Ovary (tissue), 9 donors: ENCODE data around the gene IRGQ. TPM values are rescaled to one million over a fixed set of nuclear protein-coding genes. Genes with fewer than 3 reads are reported as not detected.
"Not testable (repeated sequence)": the region's sequence is repeated elsewhere in the genome, so short reads cannot be mapped to it uniquely, and the experiment has no call there.

Experiments
- DNase-seq, 5 donors: peaks; one replicate each; pipeline ENCODE4 v3.0.0-alpha.2; 2019 to 2020
- H3K27ac ChIP-seq, 2 donors: fragments of 200-600 bp; one replicate each; pipeline versions ENCODE4 v1.5.1 to v1.8.0; 2019 to 2022
- H3K27me3 ChIP-seq: fragments of 200-600 bp; one replicate; pipeline ENCODE4 v1.8.0; 2022
- H3K36me3 ChIP-seq: fragments of 200-600 bp; sonication (generic); one replicate; pipeline ENCODE4 v1.5.1; 2019
- H3K4me1 ChIP-seq: one replicate; pipeline ENCODE4 v1.8.1; 2013; ENCODE audit warnings: mild to moderate bottlenecking, moderate library complexity; ENCODE audit not compliant: insufficient read depth
- H3K4me3 ChIP-seq: fragments of 200-600 bp; sonication (generic); one replicate; pipeline ENCODE4 v1.5.1; 2017
- H3K9me3 ChIP-seq, 2 donors: fragments of 200-600 bp in 1 of 2; sonication (generic) in 1 of 2; one replicate each; pipeline versions ENCODE4 v1.5.1 to v1.8.1; 2013 to 2019; ENCODE audit warnings: mild to moderate bottlenecking in 1 of 2, moderate library complexity in 1 of 2
- EP300 ChIP-seq: sonication (generic); formaldehyde crosslinking; IDR thresholded peaks from one replicate; pipeline ENCODE4 v1.6.1; 2017; ENCODE audit warnings: antibody characterized with exemption
- POLR2A ChIP-seq: fragments of 450-650 bp; IDR thresholded peaks from one replicate; pipeline ENCODE4 v1.6.1; 2017; ENCODE audit warnings: antibody characterized with exemption, mild to moderate bottlenecking, moderate library complexity
- WGBS, 3 donors: extraction: QIAGEN DNeasy Blood & Tissue Kit in 1 of 3; methylation state at CpG; one replicate each; pipeline versions ENCODE4 v1.1.5 to v1.1.7; 2013 to 2017; 5-methylcytosine and 5-hydroxymethylcytosine counted together
- intact Hi-C, 4 donors: fragments of 100-400 bp; cut with DNase I; formaldehyde crosslinking; loops; one replicate each; pipeline versions ENCODE4 v1.11.0 to v1.15.1; 2022 to 2023
- polyA plus RNA-seq, 2 donors: library from polyadenylated mRNA; stranded (reverse); fragments of 200-250 nt in 1 of 2; fragments of 350-450 nt in 1 of 2; fragmentation: Illumina TruSeq in 1 of 2; extraction: RNeasy Lipid Tissue Mini Kit (QIAGEN cat#74804) in 1 of 2; gene quantifications; one replicate each; pipeline ENCODE4 v1.2.3, GENCODE V29; 2013 to 2014
- total RNA-seq, 7 donors: library from RNA; depleted of rRNA in 2 of 7; stranded (reverse); fragments of >200 nt in 2 of 7; fragmentation: NEBNext Ultra II Directional in 3 of 7; extraction: Animal tissue kit (Norgen Biotek cat#: 25700) in 3 of 7; gene quantifications; one replicate each; pipeline versions ENCODE4 v1.1.0 to v1.2.4, GENCODE V29; 2016 to 2023
- TF ChIP-seq, protein P1 (sequence below), 3 donors: fragments of 450-650 bp in 2 of 3; fragments of 200-600 bp in 1 of 3; IDR thresholded peaks; one replicate each; pipeline versions ENCODE4 v1.5.1 to v1.8.0; 2016 to 2022; ENCODE audit warnings: antibody characterized with exemption in 3 of 3, mild to moderate bottlenecking in 1 of 3
- donor health status: DM: no; HTN: no; CAD: no; lungs with moderate emphysema.
- donor health status: DM: no; HTN: no; CAD: no.
- donor health status: Bipolar disorder and iron deficiency.
- donor health status: DM: yes; HTN: yes; CAD: no.
- donor health status: DM: no; HTN: no; CAD: no.
- donor health status: DM: yes; HTN: yes; CAD: no.

Gene IRGQ
- total and polyA plus RNA-seq, 9 donors = 5.4 to 25.8 (median 19.2) TPM

DNA sequence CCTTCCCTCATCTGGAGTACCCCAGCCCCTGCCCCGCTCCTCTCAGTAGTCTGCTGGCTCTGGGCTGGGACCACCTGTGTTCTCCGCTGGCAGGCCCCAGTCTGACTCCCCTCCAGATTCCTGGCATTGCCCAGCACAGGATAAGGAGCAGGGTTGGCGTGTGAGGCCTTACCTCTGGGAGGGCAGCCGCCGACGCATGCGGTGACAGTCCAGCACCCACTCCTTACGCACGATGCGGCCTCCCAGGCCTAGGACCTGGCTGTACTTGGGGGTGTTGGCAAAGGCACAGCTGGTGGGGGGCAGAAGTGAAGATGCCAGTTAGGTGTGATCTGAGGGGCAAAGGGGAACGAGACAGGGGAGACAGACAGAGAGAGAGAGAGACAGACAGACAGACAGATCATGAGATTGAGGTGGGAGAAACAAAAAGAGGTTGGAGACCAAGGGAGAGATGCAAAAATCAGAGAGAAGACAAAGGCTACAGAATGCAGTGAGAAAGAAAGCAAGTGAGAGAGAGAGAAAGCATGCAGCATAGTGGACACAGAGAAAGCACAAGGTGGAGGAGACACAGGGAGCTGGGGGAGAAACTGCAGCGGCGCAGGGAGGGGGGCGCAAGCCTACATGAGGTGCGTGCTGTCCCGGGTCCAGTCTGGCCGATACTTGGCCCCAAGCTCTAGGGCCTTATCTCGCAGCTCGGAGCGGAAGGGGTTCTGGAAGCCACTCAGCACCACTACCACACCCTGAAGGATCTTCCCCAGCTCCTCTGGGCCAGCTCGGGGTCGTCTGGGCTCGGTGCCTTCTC is 44.3 kb downstream of the IRGQ start:
- H3K36me3 ChIP-seq = no peaks in the 10 kb centered on the region
- DNase-seq = no peak
- intact Hi-C loops = loop anchor here in 1 of 4 donors (10.0 kb wide), 1 partner anchor 103 kb away; no protein-coding TSS in a partner anchor

GRCh38 chr19:43548706-43549105 is 47.2 kb downstream of the IRGQ start:
- Histone ChIP-seq H3K4me3 (no peak overlapping the region), H3K9me3 (no peaks in the 10 kb centered on the region), H3K36me3 (no peaks in the 10 kb centered on the region), H3K27me3 (no peaks in the 10 kb centered on the region), H3K27ac (no peak overlapping the region), H3K4me1 (no peaks in the 10 kb centered on the region)
- TF ChIP-seq, protein P1, sequence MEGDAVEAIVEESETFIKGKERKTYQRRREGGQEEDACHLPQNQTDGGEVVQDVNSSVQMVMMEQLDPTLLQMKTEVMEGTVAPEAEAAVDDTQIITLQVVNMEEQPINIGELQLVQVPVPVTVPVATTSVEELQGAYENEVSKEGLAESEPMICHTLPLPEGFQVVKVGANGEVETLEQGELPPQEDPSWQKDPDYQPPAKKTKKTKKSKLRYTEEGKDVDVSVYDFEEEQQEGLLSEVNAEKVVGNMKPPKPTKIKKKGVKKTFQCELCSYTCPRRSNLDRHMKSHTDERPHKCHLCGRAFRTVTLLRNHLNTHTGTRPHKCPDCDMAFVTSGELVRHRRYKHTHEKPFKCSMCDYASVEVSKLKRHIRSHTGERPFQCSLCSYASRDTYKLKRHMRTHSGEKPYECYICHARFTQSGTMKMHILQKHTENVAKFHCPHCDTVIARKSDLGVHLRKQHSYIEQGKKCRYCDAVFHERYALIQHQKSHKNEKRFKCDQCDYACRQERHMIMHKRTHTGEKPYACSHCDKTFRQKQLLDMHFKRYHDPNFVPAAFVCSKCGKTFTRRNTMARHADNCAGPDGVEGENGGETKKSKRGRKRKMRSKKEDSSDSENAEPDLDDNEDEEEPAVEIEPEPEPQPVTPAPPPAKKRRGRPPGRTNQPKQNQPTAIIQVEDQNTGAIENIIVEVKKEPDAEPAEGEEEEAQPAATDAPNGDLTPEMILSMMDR (IDR thresholded peaks at IDR 0.05) = no peak
- no peak for TF ChIP-seq EP300
- TF ChIP-seq POLR2A = no peak
- no peak for DNase-seq
- WGBS, 3 donors = 79 to 87% (median 82%) methylated on average over 2 of the region's 2 CpGs
- intact Hi-C loops = no loop called here

More for the DNA sequence above, 44.3 kb downstream of the IRGQ start:
- Histone ChIP-seq H3K27me3 (no peaks in the 10 kb centered on the region), H3K27ac (no peak overlapping the region), H3K4me3 (no peak overlapping the region), H3K9me3 (no peaks in the 10 kb centered on the region), H3K4me1 (no peaks in the 10 kb centered on the region)
- 88 to 89% (median 89%) methylated on average over 23 of the region's 23 CpGs for WGBS, 3 donors
- TF ChIP-seq, protein P1 (IDR thresholded peaks at IDR 0.05) = no peak
- no peak for TF ChIP-seq EP300
- TF ChIP-seq POLR2A = no peak

DNA sequence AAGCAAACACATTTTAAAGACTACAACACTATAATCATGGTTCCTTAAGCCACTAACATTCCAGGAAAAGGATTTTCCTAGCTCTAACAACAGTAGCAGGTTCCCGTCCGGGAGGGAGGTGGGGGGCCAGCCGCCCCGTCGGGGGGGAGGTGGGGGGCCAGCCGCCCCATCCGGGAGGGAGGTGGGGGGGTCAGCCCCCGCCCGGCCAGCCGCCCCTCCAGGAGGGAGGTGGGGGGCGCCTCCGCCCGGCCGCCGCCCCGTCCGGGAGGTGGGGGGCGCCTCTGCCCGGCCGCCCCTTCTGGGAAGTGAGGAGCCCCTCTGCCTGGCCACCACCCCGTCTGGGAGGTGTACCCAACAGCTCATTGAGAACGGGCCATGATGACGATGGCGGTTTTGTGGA is 48.0 kb downstream of the IRGQ start:
- H3K4me1 ChIP-seq, DNase-seq, H3K27ac ChIP-seq, H3K36me3 ChIP-seq, intact Hi-C loops, H3K27me3 ChIP-seq, H3K4me3 ChIP-seq, H3K9me3 ChIP-seq: not testable (repeated sequence)
- 76 to 89% (median 86%) methylated on average over 9 to 20 of the region's 24 CpGs for WGBS, 3 donors

DNA sequence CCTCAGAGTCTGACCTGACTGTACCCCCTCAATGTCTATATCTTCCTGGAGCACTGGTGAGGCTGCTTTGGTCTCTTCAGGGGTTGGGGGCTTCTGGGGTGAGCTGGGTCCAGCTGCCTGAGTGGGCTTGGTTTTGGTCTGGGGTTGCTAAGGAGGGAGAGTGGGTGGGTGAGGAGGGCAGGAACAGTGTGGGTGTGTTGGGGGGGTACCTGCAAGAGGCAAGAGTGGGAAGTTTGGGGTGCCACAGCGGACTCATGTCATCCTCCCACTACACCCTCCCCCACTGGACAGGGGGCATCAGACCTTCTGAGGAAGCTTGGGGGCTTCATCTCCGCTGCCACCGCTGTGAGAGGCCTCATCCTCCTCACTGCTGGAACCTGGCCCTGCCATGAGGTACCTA is 49.4 kb downstream of the IRGQ start:
- DNase-seq = no peak
- no peaks in the 10 kb centered on the region for H3K9me3 ChIP-seq
- H3K4me3 ChIP-seq = no peak overlapping the region
- H3K27me3 ChIP-seq = no peaks in the 10 kb centered on the region
- intact Hi-C loops = no loop called here
- H3K27ac ChIP-seq = no peak overlapping the region
- no peaks in the 10 kb centered on the region for H3K4me1 ChIP-seq
- 97 to 99% (median 98%) methylated on average over 3 of the region's 3 CpGs for WGBS, 3 donors
- no peaks in the 10 kb centered on the region for H3K36me3 ChIP-seq
- no peak for TF ChIP-seq EP300
- TF ChIP-seq, protein P1 (IDR thresholded peaks at IDR 0.05) = no peak
- TF ChIP-seq POLR2A = no peak

DNA sequence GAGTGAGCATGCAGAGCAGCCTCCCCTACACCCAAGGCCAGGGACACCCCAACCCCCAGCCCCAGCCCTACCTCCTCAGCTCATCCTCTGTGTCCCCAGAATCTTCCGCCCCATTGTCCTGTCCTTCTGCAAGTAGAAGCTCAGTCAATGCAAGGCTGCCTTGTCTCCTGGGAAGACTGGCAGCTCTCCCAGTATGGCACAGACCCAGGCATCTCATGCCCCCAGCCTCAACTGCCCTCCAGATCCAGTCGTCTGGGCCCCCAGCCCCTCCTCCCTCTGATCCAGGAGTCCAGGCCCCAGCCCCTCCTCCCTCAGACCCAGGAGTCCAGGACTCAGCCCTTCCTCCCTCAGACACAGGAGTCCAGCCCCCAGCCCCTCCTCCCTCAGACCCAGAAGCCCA is 50.0 kb downstream of the IRGQ start:
- Histone ChIP-seq H3K4me3 (no peak overlapping the region), H3K9me3 (no peaks in the 10 kb centered on the region), H3K36me3 (no peaks in the 10 kb centered on the region), H3K27ac (no peak overlapping the region), H3K4me1 (no peaks in the 10 kb centered on the region), H3K27me3 (no peaks in the 10 kb centered on the region)
- DNase-seq = no peak
- 64 to 71% (median 69%) methylated on average over 2 of the region's 2 CpGs for whole genome bisulfite sequencing, 3 donors
- intact Hi-C loops = no loop called here
- TF ChIP-seq EP300 (no peak), POLR2A (no peak)
- TF ChIP-seq, protein P1 (IDR thresholded peaks at IDR 0.05) = no peak
